ENCODE measurements around the gene PSMA3. TPM values are rescaled to one million over a fixed set of nuclear protein-coding genes. Genes with fewer than 3 reads are reported as not detected.

The PSMA3 gene
- polyA plus RNA-seq, 3 donors = 59.9 to 170 (median 147) TPM

DNA sequence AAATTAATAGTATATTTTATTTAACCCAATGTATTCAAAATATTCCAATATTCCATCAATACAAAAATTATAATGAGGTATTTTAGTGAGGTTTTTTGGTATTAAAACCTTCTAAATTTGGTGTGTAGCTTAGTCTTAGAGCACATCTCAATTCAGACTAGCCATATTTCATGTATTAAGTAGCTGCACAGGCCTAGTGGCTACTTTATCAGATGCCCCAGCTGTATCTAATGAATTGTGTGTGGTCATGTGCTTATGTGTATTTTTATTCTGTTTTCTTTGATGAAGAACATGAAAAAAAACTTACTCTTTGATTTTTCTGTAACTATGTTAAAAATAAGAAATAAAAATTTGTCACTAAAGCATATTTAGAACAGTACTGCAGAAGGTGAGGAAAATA is 31.5 kb upstream of the PSMA3 start:
- Histone ChIP-seq H3K79me2 (ENCODE audit: insufficient read depth, low read length) (no peaks in the 10 kb centered on the region), H3K4me3 (replicated peaks in 1 of 3; ENCODE audit: low read depth in 2 of 3, low read length in 3 of 3) (no peak overlapping the region), H3K36me3 (replicated peaks in 1 of 2; ENCODE audit: control insufficient read depth in 1 of 2, insufficient read depth in 2 of 2, low read length in 2 of 2) (peaks cover 75 to 95% of the 10 kb centered on the region in 2 donors), H3K9ac (ENCODE audit: insufficient read depth, low read length, poor library complexity, severe bottlenecking) (no peak overlapping the region), H3K27me3 (ENCODE audit: control insufficient read depth in 2 of 2, insufficient read depth in 2 of 2, low read length in 2 of 2) (no peaks in the 10 kb centered on the region), H3K9me3 (replicated peaks in 1 of 2; ENCODE audit: control insufficient read depth in 1 of 2, insufficient read depth in 1 of 2, low read length in 2 of 2) (no peaks in the 10 kb centered on the region), H3K4me1 (ENCODE audit: control insufficient read depth in 1 of 2, insufficient read depth in 2 of 2, low read length in 2 of 2) (no peaks in the 10 kb centered on the region), H4K20me1 (ENCODE audit: insufficient read depth, low read length) (no peaks in the 10 kb centered on the region), H2AFZ (ENCODE audit: insufficient read depth, low read depth, low read length, poor library complexity, severe bottlenecking) (no peak overlapping the region), H3K27ac (ENCODE audit: low read depth in 1 of 2, low read length in 2 of 2) (no peak overlapping the region), H3K4me2 (replicated peaks; ENCODE audit: extremely low read depth, low read length, poor library complexity, severe bottlenecking) (no peak overlapping the region)
- no peak overlapping the region for H3K4me3 Mint-ChIP-seq
- DNase-seq = no peak
- intact Hi-C loops (cut with micrococcal nuclease) = no loop called here
- no peaks in the 10 kb centered on the region for H3K4me1 Mint-ChIP-seq
- no peaks in the 10 kb centered on the region for H3K27me3 Mint-ChIP-seq (ENCODE audit: low read depth in 3 of 3)
- H3K36me3 Mint-ChIP-seq = peaks cover 59 to 78% of the 10 kb centered on the region in 2 donors
- TF ChIP-seq, protein P1, sequence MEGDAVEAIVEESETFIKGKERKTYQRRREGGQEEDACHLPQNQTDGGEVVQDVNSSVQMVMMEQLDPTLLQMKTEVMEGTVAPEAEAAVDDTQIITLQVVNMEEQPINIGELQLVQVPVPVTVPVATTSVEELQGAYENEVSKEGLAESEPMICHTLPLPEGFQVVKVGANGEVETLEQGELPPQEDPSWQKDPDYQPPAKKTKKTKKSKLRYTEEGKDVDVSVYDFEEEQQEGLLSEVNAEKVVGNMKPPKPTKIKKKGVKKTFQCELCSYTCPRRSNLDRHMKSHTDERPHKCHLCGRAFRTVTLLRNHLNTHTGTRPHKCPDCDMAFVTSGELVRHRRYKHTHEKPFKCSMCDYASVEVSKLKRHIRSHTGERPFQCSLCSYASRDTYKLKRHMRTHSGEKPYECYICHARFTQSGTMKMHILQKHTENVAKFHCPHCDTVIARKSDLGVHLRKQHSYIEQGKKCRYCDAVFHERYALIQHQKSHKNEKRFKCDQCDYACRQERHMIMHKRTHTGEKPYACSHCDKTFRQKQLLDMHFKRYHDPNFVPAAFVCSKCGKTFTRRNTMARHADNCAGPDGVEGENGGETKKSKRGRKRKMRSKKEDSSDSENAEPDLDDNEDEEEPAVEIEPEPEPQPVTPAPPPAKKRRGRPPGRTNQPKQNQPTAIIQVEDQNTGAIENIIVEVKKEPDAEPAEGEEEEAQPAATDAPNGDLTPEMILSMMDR (IDR thresholded peaks at IDR 0.05) = no peak
- peaks cover 0 to 2% (median 0%) of the 10 kb centered on the region in 7 donors for H3K9me3 Mint-ChIP-seq
- H3K27ac Mint-ChIP-seq = no peak overlapping the region

DNA sequence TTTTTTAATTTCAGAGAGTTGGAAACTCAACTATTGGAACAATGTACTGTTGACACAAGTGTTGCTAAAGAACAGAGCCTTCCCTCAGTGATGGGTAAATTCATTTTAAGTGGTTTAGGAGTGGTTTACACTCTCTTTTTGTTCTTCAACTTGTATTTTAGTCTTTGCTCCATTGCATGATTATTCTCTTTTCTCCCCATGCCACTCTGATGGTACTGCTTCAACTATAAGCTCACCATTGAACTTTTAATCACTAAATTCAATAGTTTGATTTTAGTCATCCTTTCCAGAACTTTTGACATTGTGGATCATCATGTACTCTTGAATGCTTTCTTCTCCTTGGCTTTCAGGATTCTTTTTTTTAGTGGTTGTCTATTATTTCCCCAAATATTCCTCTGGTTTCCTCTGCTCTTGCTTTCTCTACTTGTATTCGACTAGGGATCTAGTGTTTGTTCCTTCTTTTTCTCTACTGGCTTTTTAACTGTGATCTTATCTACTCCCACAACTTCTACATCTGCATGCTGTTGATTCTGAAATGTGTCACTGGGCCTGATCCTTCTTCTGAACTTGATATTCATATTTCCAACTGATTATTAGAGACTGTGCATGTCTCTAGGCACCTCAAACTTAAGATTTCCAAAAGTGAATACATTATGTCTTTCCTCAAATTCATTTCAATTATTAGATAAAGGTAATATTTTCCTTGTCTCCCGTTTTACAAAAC is 29.3 kb upstream of the PSMA3 start:
- intact Hi-C loops (cut with micrococcal nuclease) = no loop called here
- H3K27ac Mint-ChIP-seq = no peak overlapping the region

More for the DNA sequence above, 29.3 kb upstream of the PSMA3 start:
- Mint-ChIP-seq H3K4me3 (no peak overlapping the region), H3K4me1 (no peaks in the 10 kb centered on the region), H3K36me3 (peaks cover 44 to 65% of the 10 kb centered on the region in 2 donors), H3K27me3 (ENCODE audit: low read depth in 3 of 3) (no peaks in the 10 kb centered on the region), H3K9me3 (no peaks in the 10 kb centered on the region)
- no peaks in the 10 kb centered on the region for H3K4me1 ChIP-seq (ENCODE audit: control insufficient read depth in 1 of 2, insufficient read depth in 2 of 2, low read length in 2 of 2)
- H3K36me3 ChIP-seq (replicated peaks in 1 of 2; ENCODE audit: control insufficient read depth in 1 of 2, insufficient read depth in 2 of 2, low read length in 2 of 2) = peaks cover 68 to 88% of the 10 kb centered on the region in 2 donors
- no peak overlapping the region for H3K27ac ChIP-seq (ENCODE audit: low read depth in 1 of 2, low read length in 2 of 2)
- no peaks in the 10 kb centered on the region for H3K79me2 ChIP-seq (ENCODE audit: insufficient read depth, low read length)
- no peak overlapping the region for H3K9ac ChIP-seq (ENCODE audit: insufficient read depth, low read length, poor library complexity, severe bottlenecking)
- no peaks in the 10 kb centered on the region for H4K20me1 ChIP-seq (ENCODE audit: insufficient read depth, low read length)
- no CpG with 5 or more reads among the region's 2 CpGs for WGBS (ENCODE audit: insufficient coverage)
- H3K27me3 ChIP-seq (ENCODE audit: control insufficient read depth in 2 of 2, insufficient read depth in 2 of 2, low read length in 2 of 2) = no peaks in the 10 kb centered on the region
- no peak overlapping the region for H3K4me2 ChIP-seq (replicated peaks; ENCODE audit: extremely low read depth, low read length, poor library complexity, severe bottlenecking)
- no peaks in the 10 kb centered on the region for H3K9me3 ChIP-seq (replicated peaks in 1 of 2; ENCODE audit: control insufficient read depth in 1 of 2, insufficient read depth in 1 of 2, low read length in 2 of 2)
- no peak overlapping the region for H2AFZ ChIP-seq (ENCODE audit: insufficient read depth, low read depth, low read length, poor library complexity, severe bottlenecking)
- H3K4me3 ChIP-seq (replicated peaks in 1 of 3; ENCODE audit: low read depth in 2 of 3, low read length in 3 of 3) = no peak overlapping the region
- TF ChIP-seq, protein P1 (IDR thresholded peaks at IDR 0.05) = no peak
- no peak for DNase-seq

Data from CD14-positive monocyte (primary cell).